H7 (cell line): ENCODE measurements around the gene PXT1. TPM values are rescaled to one million over a fixed set of nuclear protein-coding genes. Genes with fewer than 3 reads are reported as not detected.
"Not testable (repeated sequence)": the region's sequence is repeated elsewhere in the genome, so short reads cannot be mapped to it uniquely, and the experiment has no call there.

Experiments used
- DNase-seq: peaks from one replicate; pipeline ENCODE4 v3.0.0; 2012
- H3K27me3 ChIP-seq: 2 replicates; pipeline ENCODE4 v1.6.0; 2011; ENCODE audit warnings: mild to moderate bottlenecking, low read length; ENCODE audit not compliant: control insufficient read depth, insufficient read depth
- H3K36me3 ChIP-seq: replicated peaks from 2 replicates; pipeline ENCODE4 v1.5.1; 2011; ENCODE audit warnings: low read length; ENCODE audit not compliant: control insufficient read depth, insufficient read depth
- H3K4me3 ChIP-seq: 2 replicates; pipeline ENCODE4 v1.5.1; 2011; ENCODE audit warnings: low read depth, mild to moderate bottlenecking, control low read depth, low read length, moderate library complexity; ENCODE audit not compliant: insufficient read depth
- total RNA-seq: library from RNA; depleted of rRNA; stranded (reverse); fragments of >200 nt; shearing (Covaris generic); gene quantifications from 2 replicates; pipeline ENCODE4 v1.2.3, GENCODE V29; 2014

Gene PXT1
- total RNA-seq, 1 experiment from 2014 or later = 0.03 TPM

GRCh38 chr6:36374972-36375371, 67.7 kb downstream of the PXT1 start:
- DNase-seq = no peak
- H3K27me3 ChIP-seq = no peaks in the 10 kb centered on the region

GRCh38 chr6:36374194-36374593, 68.5 kb downstream of the PXT1 start:
- Histone ChIP-seq H3K36me3 (no peaks in the 10 kb centered on the region), H3K4me3 (no peak overlapping the region), H3K27me3 (no peaks in the 10 kb centered on the region)
- no peak for DNase-seq

More at GRCh38 chr6:36374972-36375371, 67.7 kb downstream of the PXT1 start:
- no peak overlapping the region for H3K4me3 ChIP-seq
- H3K36me3 ChIP-seq = no peaks in the 10 kb centered on the region

GRCh38 chr6:36373368-36374019, 69.2 kb downstream of the PXT1 start:
- Histone ChIP-seq H3K4me3 (no peak overlapping the region), H3K36me3 (no peaks in the 10 kb centered on the region), H3K27me3 (no peaks in the 10 kb centered on the region)
- DNase-seq = peak; percentile 69

GRCh38 chr6:36372088-36372487, 70.6 kb downstream of the PXT1 start:
- Histone ChIP-seq H3K27me3 (no peaks in the 10 kb centered on the region), H3K4me3 (no peak overlapping the region), H3K36me3 (no peaks in the 10 kb centered on the region)
- DNase-seq = no peak

GRCh38 chr6:36371211-36371610, 71.4 kb downstream of the PXT1 start:
- H3K36me3 ChIP-seq = no peaks in the 10 kb centered on the region
- H3K27me3 ChIP-seq = no peaks in the 10 kb centered on the region
- DNase-seq = no peak

GRCh38 chr6:36370638-36371037, 72.0 kb downstream of the PXT1 start:
- Histone ChIP-seq H3K4me3 (no peak overlapping the region), H3K36me3 (no peaks in the 10 kb centered on the region), H3K27me3 (no peaks in the 10 kb centered on the region)
- no peak for DNase-seq

More at GRCh38 chr6:36371211-36371610, 71.4 kb downstream of the PXT1 start:
- H3K4me3 ChIP-seq = no peak overlapping the region

GRCh38 chr6:36368921-36369865, 73.5 kb downstream of the PXT1 start:
- Histone ChIP-seq H3K4me3 (no peak overlapping the region), H3K36me3 (no peaks in the 10 kb centered on the region), H3K27me3 (no peaks in the 10 kb centered on the region)
- no peak for DNase-seq

- DNase-seq = no peak
- Histone ChIP-seq H3K4me3 (no peak overlapping the region), H3K36me3 (no peaks in the 10 kb centered on the region), H3K27me3 (no peaks in the 10 kb centered on the region)
Observed at GRCh38 chr6:36368421-36368820, 74.2 kb downstream of the PXT1 start.

GRCh38 chr6:36367743-36368142, 74.9 kb downstream of the PXT1 start:
- no peaks in the 10 kb centered on the region for H3K27me3 ChIP-seq
- DNase-seq = no peak
- H3K36me3 ChIP-seq = no peaks in the 10 kb centered on the region
- no peak overlapping the region for H3K4me3 ChIP-seq

- H3K36me3 ChIP-seq = no peaks in the 10 kb centered on the region
- H3K4me3 ChIP-seq = no peak overlapping the region
- no peaks in the 10 kb centered on the region for H3K27me3 ChIP-seq
- no peak for DNase-seq
Observed at GRCh38 chr6:36364669-36365479, 77.8 kb downstream of the PXT1 start.

GRCh38 chr6:36364061-36364635, 78.5 kb downstream of the PXT1 start:
- DNase-seq, H3K36me3 ChIP-seq: not testable (repeated sequence)

GRCh38 chr6:36363371-36363752, 79.3 kb downstream of the PXT1 start:
- not testable (repeated sequence) for H3K4me3 ChIP-seq, DNase-seq, H3K36me3 ChIP-seq

More at GRCh38 chr6:36364061-36364635, 78.5 kb downstream of the PXT1 start:
- not testable (repeated sequence) for H3K4me3 ChIP-seq, H3K27me3 ChIP-seq

GRCh38 chr6:36362551-36363370, 79.9 kb downstream of the PXT1 start:
- H3K27me3 ChIP-seq = no peaks in the 10 kb centered on the region
- H3K36me3 ChIP-seq = no peaks in the 10 kb centered on the region
- DNase-seq = no peak
- H3K4me3 ChIP-seq = no peak overlapping the region

More at GRCh38 chr6:36363371-36363752, 79.3 kb downstream of the PXT1 start:
- H3K27me3 ChIP-seq = not testable (repeated sequence)
